ENCODE measurements around the gene PARD3B.

DNA sequence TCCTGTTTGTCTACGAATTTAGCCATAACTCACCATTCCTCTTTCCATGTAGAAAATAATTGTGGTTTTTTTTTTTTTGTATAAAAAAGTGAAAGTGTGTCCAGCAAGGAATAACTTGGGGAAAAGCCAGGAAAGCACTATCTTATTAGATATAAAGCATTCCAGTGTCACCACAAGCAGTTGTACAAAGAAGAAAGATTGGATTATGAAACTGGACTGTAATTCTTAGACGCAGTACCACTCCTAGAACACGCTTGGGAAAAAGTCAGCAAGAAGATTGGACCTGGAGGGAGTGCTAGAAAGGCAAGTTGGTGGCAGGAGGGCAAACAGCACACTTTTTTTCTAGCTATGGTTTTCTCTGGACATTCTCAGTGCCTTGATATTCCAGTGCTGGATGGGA, 186.7 kb downstream of the PARD3B start:
- TF ChIP-seq, protein P1, sequence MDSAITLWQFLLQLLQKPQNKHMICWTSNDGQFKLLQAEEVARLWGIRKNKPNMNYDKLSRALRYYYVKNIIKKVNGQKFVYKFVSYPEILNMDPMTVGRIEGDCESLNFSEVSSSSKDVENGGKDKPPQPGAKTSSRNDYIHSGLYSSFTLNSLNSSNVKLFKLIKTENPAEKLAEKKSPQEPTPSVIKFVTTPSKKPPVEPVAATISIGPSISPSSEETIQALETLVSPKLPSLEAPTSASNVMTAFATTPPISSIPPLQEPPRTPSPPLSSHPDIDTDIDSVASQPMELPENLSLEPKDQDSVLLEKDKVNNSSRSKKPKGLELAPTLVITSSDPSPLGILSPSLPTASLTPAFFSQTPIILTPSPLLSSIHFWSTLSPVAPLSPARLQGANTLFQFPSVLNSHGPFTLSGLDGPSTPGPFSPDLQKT (CRISPR knock-in tag; IDR thresholded peaks at IDR 0.05; ENCODE audit: borderline replicate concordance), result no peak
- TF ChIP-seq ETV5 (CRISPR knock-in tag; IDR thresholded peaks at IDR 0.05; ENCODE audit: borderline replicate concordance), result no peak
- TF ChIP-seq, protein P2, sequence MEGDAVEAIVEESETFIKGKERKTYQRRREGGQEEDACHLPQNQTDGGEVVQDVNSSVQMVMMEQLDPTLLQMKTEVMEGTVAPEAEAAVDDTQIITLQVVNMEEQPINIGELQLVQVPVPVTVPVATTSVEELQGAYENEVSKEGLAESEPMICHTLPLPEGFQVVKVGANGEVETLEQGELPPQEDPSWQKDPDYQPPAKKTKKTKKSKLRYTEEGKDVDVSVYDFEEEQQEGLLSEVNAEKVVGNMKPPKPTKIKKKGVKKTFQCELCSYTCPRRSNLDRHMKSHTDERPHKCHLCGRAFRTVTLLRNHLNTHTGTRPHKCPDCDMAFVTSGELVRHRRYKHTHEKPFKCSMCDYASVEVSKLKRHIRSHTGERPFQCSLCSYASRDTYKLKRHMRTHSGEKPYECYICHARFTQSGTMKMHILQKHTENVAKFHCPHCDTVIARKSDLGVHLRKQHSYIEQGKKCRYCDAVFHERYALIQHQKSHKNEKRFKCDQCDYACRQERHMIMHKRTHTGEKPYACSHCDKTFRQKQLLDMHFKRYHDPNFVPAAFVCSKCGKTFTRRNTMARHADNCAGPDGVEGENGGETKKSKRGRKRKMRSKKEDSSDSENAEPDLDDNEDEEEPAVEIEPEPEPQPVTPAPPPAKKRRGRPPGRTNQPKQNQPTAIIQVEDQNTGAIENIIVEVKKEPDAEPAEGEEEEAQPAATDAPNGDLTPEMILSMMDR (CRISPR knock-in tag; IDR thresholded peaks at IDR 0.05), result no peak
- no peak for TF ChIP-seq MAFG (CRISPR knock-in tag; IDR thresholded peaks at IDR 0.05)
- TF ChIP-seq FOXM1 (CRISPR knock-in tag; IDR thresholded peaks at IDR 0.05), result no peak
- TF ChIP-seq WIZ (CRISPR knock-in tag; IDR thresholded peaks at IDR 0.05), result no peak
- no peak for TF ChIP-seq NONO (IDR thresholded peaks at IDR 0.05)
- no peak for TF ChIP-seq NONO (CRISPR knock-in tag; conservative IDR thresholded peaks at IDR 0.05)
- TF ChIP-seq, protein P3, sequence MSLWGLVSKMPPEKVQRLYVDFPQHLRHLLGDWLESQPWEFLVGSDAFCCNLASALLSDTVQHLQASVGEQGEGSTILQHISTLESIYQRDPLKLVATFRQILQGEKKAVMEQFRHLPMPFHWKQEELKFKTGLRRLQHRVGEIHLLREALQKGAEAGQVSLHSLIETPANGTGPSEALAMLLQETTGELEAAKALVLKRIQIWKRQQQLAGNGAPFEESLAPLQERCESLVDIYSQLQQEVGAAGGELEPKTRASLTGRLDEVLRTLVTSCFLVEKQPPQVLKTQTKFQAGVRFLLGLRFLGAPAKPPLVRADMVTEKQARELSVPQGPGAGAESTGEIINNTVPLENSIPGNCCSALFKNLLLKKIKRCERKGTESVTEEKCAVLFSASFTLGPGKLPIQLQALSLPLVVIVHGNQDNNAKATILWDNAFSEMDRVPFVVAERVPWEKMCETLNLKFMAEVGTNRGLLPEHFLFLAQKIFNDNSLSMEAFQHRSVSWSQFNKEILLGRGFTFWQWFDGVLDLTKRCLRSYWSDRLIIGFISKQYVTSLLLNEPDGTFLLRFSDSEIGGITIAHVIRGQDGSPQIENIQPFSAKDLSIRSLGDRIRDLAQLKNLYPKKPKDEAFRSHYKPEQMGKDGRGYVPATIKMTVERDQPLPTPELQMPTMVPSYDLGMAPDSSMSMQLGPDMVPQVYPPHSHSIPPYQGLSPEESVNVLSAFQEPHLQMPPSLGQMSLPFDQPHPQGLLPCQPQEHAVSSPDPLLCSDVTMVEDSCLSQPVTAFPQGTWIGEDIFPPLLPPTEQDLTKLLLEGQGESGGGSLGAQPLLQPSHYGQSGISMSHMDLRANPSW (CRISPR knock-in tag; IDR thresholded peaks at IDR 0.05; ENCODE audit: borderline replicate concordance), result no peak

All from HepG2 (cell line).